Adrenal gland (tissue), 12 donors: Measurements from ENCODE around the gene CDH6. TPM values are rescaled to one million over a fixed set of nuclear protein-coding genes. Genes with fewer than 3 reads are reported as not detected.

Experiments
- DNase-seq, 7 donors: peaks; one replicate each; pipeline ENCODE4 v3.0.0-alpha.2; 2019 to 2020
- H3K27ac ChIP-seq, 5 donors: fragments of 200-600 bp; sonication (generic) in 4 of 5; 1 replicate in 3 of 5; 2 replicates in 2 of 5; pipeline versions ENCODE4 v1.5.1 to v1.8.0; 2016 to 2020; ENCODE audit warnings: mild to moderate bottlenecking in 1 of 5
- H3K27me3 ChIP-seq: fragments of 200-600 bp; 2 replicates; pipeline ENCODE4 v1.8.0; 2021
- H3K36me3 ChIP-seq, 2 donors: fragments of 200-600 bp; replicated peaks in 1 of 2; 1 replicate in 1 of 2; 2 replicates in 1 of 2; pipeline versions ENCODE4 v1.5.1 to v1.8.0; 2018 to 2022
- H3K4me1 ChIP-seq, 2 donors: fragments of 200-600 bp; replicated peaks in 1 of 2; 1 replicate in 1 of 2; 2 replicates in 1 of 2; pipeline versions ENCODE4 v1.5.1 to v1.8.0; 2018 to 2021
- H3K4me3 ChIP-seq, 4 donors: fragments of 200-600 bp; sonication (generic) in 3 of 4; one replicate each; pipeline ENCODE4 v1.5.1; 2016 to 2018
- H3K9me3 ChIP-seq, 3 donors: fragments of 200-600 bp; sonication (generic) in 1 of 3; replicated peaks in 1 of 3; 1 replicate in 2 of 3; 2 replicates in 1 of 3; pipeline versions ENCODE4 v1.5.1 to v1.8.0; 2016 to 2021
- POLR2A ChIP-seq, 2 donors: fragments of 450-650 bp; IDR thresholded peaks; one replicate each; pipeline ENCODE4 v1.6.1; 2017; ENCODE audit warnings: antibody characterized with exemption in 2 of 2, mild to moderate bottlenecking in 2 of 2, moderate library complexity in 1 of 2
- WGBS, 4 donors: extraction: QIAGEN DNeasy Blood & Tissue Kit in 2 of 4; methylation state at CpG; one replicate each; pipeline versions ENCODE4 v1.1.5 to v1.1.7; 2013 to 2017; 5-methylcytosine and 5-hydroxymethylcytosine counted together
- intact Hi-C, 2 donors: fragments of 100-400 bp; cut with DNase I; formaldehyde crosslinking; loops; one replicate each; pipeline versions ENCODE4 v1.14.1 to v1.15.0; 2022 to 2023
- polyA plus RNA-seq, 3 donors: library from polyadenylated mRNA; stranded (reverse); fragments of 200-250 nt in 2 of 3; fragments of 350-450 nt in 1 of 3; fragmentation: Illumina TruSeq in 1 of 3; extraction: RNeasy Lipid Tissue Mini Kit (QIAGEN cat#74804) in 1 of 3; gene quantifications; one replicate each; pipeline ENCODE4 v1.2.3, GENCODE V29; 2013 to 2014
- total RNA-seq, 9 donors: library from RNA; depleted of rRNA in 4 of 9; stranded (reverse); fragments of >200 nt in 4 of 9; fragments of 120-200 nt in 1 of 9; fragmentation: NEBNext Ultra II Directional in 1 of 9; extraction: Animal tissue kit (Norgen Biotek cat#: 25700) in 1 of 9; gene quantifications; one replicate each; pipeline versions ENCODE4 v1.1.0 to v1.2.4, GENCODE V29; 2013 to 2023
- TF ChIP-seq, protein P1 (sequence below), 6 experiments: fragments of 450-650 bp in 4 of 6; fragments of 200-600 bp in 2 of 6; sonication (generic) in 1 of 6; IDR thresholded peaks; 1 replicate in 5 of 6; 2 replicates in 1 of 6; pipeline versions ENCODE4 v1.5.1 to v1.8.0; 2016 to 2021; ENCODE audit warnings: antibody characterized with exemption in 6 of 6, mild to moderate bottlenecking in 2 of 6, moderate library complexity in 1 of 6
- donor health status: healthy with polysubstance abuse.
- donor health status: Bipolar disorder and iron deficiency.
- donor health status: DM: yes; HTN: yes; CAD: no.
- donor health status: DM: no; HTN: no; CAD: no.
- donor health status: DM: no; HTN: no; CAD: no.
- donor health status: DM: yes; HTN: yes; CAD: no.

CDH6 gene
- total and polyA plus RNA-seq, 12 donors = 0.17 to 2.5 (median 0.50) TPM

DNA sequence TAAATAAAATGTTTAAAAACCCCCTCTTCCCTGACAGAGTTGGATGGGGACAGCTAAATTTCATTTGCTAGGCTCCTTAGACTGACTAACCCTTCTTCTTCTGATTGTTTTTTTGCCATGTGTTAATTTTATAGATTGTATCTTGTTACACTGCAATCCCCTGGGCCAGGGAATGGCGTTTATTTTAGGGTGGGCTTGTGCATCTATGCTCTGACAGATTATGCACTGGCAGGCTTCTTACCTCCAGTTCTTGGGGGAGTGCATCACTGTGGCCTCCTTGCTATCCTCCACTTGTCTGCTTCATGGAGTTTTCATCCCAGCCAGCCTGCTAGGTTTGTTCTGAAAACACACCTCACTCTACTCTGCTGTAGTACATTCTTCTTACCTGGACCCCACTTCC lies 178.6 kb downstream of the CDH6 start:
- no peak overlapping the region for H3K27ac ChIP-seq
- H3K9me3 ChIP-seq = no peaks in the 10 kb centered on the region
- H3K36me3 ChIP-seq = no peaks in the 10 kb centered on the region
- intact Hi-C loops = no loop called here
- WGBS, 4 donors = 36 to 58% (median 39%) methylated on average over 1 of the region's 1 CpG
- no peaks in the 10 kb centered on the region for H3K4me1 ChIP-seq
- TF ChIP-seq, protein P1, sequence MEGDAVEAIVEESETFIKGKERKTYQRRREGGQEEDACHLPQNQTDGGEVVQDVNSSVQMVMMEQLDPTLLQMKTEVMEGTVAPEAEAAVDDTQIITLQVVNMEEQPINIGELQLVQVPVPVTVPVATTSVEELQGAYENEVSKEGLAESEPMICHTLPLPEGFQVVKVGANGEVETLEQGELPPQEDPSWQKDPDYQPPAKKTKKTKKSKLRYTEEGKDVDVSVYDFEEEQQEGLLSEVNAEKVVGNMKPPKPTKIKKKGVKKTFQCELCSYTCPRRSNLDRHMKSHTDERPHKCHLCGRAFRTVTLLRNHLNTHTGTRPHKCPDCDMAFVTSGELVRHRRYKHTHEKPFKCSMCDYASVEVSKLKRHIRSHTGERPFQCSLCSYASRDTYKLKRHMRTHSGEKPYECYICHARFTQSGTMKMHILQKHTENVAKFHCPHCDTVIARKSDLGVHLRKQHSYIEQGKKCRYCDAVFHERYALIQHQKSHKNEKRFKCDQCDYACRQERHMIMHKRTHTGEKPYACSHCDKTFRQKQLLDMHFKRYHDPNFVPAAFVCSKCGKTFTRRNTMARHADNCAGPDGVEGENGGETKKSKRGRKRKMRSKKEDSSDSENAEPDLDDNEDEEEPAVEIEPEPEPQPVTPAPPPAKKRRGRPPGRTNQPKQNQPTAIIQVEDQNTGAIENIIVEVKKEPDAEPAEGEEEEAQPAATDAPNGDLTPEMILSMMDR (IDR thresholded peaks at IDR 0.05) = no peak
- TF ChIP-seq POLR2A (IDR thresholded peaks at IDR 0.05) = no peak
- H3K27me3 ChIP-seq = no peaks in the 10 kb centered on the region
- no peak overlapping the region for H3K4me3 ChIP-seq
- DNase-seq = no peak

DNA sequence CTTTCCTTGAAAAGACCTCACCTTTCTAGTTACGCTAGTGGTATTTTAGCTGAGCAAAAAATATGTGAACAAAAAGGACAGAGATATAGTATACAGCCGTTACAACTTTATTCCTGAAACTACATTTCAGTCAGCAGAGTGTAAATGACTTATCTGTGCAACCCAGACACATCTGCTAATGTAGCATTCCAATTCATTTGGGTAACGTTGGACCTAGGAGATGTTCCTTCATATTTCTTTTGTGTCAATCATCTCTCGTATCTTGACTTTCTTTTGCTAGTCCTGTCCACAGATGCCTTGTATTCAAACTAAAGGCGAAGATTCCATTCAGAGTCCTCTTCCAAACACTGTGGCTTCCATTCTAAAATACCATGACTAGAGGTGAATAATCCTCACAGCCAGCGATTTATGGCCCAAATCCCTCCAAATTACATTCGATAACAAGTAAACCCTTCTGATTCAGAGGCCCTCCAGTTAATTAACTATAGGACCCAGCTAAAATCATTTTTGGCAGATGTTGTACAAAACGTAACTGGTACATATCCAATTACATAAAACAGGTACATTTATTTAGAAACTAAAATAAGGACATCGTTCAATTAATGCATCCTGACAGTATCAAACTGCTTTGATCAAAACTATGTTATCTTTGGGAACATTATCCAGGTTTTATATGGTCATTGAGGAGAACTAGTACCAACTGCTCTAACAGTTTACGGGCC lies 182.7 kb downstream of the CDH6 start:
- Histone ChIP-seq H3K27me3 (no peaks in the 10 kb centered on the region), H3K27ac (no peak overlapping the region), H3K4me3 (no peak overlapping the region), H3K9me3 (no peaks in the 10 kb centered on the region), H3K4me1 (no peaks in the 10 kb centered on the region), H3K36me3 (no peaks in the 10 kb centered on the region)
- DNase-seq = no peak
- WGBS, 4 donors = 82 to 88% (median 87%) methylated on average over 10 of the region's 10 CpGs
- intact Hi-C loops = no loop called here
- TF ChIP-seq, protein P1 (IDR thresholded peaks at IDR 0.05) = no peak
- TF ChIP-seq POLR2A (IDR thresholded peaks at IDR 0.05) = no peak

DNA sequence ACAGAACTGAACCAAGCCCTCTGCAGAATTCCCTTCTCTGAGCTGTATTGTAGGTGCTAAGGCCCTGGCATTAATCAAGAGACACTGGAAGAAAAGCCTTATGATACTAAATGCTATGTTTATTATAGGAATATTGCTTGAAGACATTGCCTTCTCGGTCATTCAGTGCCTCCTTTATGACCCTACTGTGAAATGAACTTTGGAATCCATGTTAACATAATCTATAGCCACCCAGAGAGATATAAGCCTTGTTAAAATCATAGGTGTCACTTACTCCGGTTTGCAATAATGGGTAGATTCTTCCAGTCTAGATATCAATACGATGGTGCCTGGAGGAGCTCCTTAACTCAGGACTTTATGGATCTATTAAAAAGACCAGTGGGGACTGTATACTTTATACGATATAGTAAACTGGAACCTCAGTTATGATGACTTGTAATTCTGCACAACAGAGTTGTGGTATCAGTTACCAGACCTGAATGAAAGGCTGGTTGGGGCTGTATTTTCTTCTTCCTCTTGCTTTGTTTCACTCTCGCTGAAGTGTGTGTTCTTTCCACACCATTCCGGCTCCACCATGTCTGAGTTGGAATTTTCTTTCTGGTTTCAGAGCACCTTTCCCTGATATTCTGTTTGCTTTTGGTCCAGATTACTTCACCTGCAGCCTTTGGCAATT lies 183.9 kb downstream of the CDH6 start:
- H3K27me3 ChIP-seq = no peaks in the 10 kb centered on the region
- no peak for TF ChIP-seq POLR2A (IDR thresholded peaks at IDR 0.05)
- TF ChIP-seq, protein P1 (IDR thresholded peaks at IDR 0.05) = no peak
- no peak overlapping the region for H3K27ac ChIP-seq
- no peaks in the 10 kb centered on the region for H3K9me3 ChIP-seq
- H3K4me3 ChIP-seq = no peak overlapping the region
- 85 to 91% (median 91%) methylated on average over 6 of the region's 6 CpGs for WGBS, 4 donors
- no peak for DNase-seq
- H3K4me1 ChIP-seq = no peaks in the 10 kb centered on the region
- no peaks in the 10 kb centered on the region for H3K36me3 ChIP-seq
- intact Hi-C loops = no loop called here

DNA sequence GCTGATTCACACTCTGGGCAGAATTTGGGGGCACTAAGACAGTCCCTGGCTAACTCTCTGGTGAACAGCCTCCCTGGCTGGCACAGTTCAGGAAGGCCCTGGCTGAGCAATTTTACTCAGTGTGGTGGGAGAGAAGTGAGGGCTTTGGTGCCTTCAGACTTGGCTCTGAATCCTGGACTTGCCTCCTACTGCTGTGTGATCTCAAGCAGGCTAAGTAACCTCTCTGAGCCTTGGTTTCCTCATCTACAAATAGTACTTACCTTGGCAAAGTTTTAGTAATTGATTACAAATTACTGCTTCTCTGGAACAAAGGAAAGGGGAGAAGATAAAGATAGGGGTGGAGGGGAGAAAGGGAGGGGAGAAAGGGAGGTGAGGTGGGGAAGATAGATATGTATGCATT lies 184.7 kb downstream of the CDH6 start:
- intact Hi-C loops = no loop called here
- no peak for TF ChIP-seq POLR2A (IDR thresholded peaks at IDR 0.05)
- TF ChIP-seq, protein P1 (IDR thresholded peaks at IDR 0.05) = no peak
- Histone ChIP-seq H3K27ac (no peak overlapping the region), H3K4me3 (no peak overlapping the region), H3K36me3 (no peaks in the 10 kb centered on the region), H3K9me3 (no peaks in the 10 kb centered on the region), H3K4me1 (no peaks in the 10 kb centered on the region), H3K27me3 (no peaks in the 10 kb centered on the region)
- DNase-seq = no peak
